ENCODE measurements around the gene TRH.

DNA sequence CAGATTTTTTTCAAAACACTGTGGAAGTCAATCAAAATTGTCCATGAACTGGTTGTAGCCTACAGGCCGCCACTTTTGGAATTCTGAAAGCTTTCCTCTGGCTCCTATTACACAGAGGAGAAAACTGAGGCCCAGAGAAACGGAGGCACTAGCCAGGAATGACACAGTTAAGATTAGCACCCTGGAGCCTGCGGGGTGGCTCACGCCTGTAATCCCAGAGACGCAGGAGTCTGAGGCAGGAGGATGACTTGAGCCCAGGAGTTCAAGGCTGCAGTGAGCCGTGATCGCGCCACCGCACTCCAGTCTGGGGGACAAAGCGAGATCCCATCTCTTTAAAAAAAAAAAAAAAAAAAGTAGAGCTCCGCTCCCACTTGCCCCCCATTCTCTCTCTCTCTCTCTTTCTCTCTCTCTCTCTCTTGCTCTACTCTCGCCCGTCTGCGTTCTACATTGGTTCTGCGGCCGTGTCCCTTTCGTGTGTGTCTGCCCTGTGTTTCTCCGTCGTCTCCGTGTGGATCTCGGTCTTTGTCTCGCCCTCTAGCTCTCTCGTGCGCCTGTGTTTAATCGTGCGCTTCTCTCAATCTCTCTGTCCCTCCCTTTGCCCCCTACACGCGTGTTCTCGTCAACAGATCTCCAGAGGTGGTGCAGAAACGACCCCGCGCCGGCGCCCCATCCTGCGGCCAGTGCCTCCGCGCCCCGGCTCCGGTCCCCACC is 512 bp upstream of the TRH start:
- TF ChIP-seq, protein P1, sequence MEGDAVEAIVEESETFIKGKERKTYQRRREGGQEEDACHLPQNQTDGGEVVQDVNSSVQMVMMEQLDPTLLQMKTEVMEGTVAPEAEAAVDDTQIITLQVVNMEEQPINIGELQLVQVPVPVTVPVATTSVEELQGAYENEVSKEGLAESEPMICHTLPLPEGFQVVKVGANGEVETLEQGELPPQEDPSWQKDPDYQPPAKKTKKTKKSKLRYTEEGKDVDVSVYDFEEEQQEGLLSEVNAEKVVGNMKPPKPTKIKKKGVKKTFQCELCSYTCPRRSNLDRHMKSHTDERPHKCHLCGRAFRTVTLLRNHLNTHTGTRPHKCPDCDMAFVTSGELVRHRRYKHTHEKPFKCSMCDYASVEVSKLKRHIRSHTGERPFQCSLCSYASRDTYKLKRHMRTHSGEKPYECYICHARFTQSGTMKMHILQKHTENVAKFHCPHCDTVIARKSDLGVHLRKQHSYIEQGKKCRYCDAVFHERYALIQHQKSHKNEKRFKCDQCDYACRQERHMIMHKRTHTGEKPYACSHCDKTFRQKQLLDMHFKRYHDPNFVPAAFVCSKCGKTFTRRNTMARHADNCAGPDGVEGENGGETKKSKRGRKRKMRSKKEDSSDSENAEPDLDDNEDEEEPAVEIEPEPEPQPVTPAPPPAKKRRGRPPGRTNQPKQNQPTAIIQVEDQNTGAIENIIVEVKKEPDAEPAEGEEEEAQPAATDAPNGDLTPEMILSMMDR (conservative IDR thresholded peaks at IDR 0.05; ENCODE audit: low read depth, low read length), result no peak
- no peak for TF ChIP-seq EZH2 (IDR thresholded peaks at IDR 0.05; ENCODE audit: borderline replicate concordance, low read depth, low read length, poor library complexity, severe bottlenecking)

All from A673 (cell line).